HL-60/S4 (cell line): ENCODE data around the gene TNFAIP2.

Experiments
- in situ Hi-C: fragments of 300-500 bp; cut with MboI; formaldehyde crosslinking; loops from 2 replicates; pipeline ENCODE4 v1.14.3; 2022; ENCODE audit warnings: low sequenced_read_pairs

TNFAIP2 gene

GRCh38 chr14:103132381-103133209 is 9.3 kb downstream of the TNFAIP2 start:
- in situ Hi-C loops = no loop called here

- in situ Hi-C loops = no loop called here
These were observed 10.2 kb downstream of the TNFAIP2 start for GRCh38 chr14:103133210-103134140.

GRCh38 chr14:103134405-103134804 is 11.1 kb downstream of the TNFAIP2 start:
- in situ Hi-C loops = no loop called here

- in situ Hi-C loops = no loop called here
These were observed 11.7 kb downstream of the TNFAIP2 start for GRCh38 chr14:103134919-103135318.

GRCh38 chr14:103135333-103136260 is 12.3 kb downstream of the TNFAIP2 start:
- in situ Hi-C loops = no loop called here

GRCh38 chr14:103136388-103137271 is 13.4 kb downstream of the TNFAIP2 start:
- in situ Hi-C loops = no loop called here

- in situ Hi-C loops = no loop called here
These were observed 14.5 kb downstream of the TNFAIP2 start for GRCh38 chr14:103137689-103138300.

- in situ Hi-C loops = no loop called here
These were observed 15.3 kb downstream of the TNFAIP2 start for GRCh38 chr14:103138301-103139131.

GRCh38 chr14:103139132-103140025 is 16.1 kb downstream of the TNFAIP2 start:
- in situ Hi-C loops = no loop called here

- in situ Hi-C loops = no loop called here
These were observed 17.3 kb downstream of the TNFAIP2 start for GRCh38 chr14:103140316-103141109.

GRCh38 chr14:103141117-103141796 is 18.0 kb downstream of the TNFAIP2 start:
- in situ Hi-C loops = no loop called here

- in situ Hi-C loops = no loop called here
These were observed 18.8 kb downstream of the TNFAIP2 start for GRCh38 chr14:103142026-103142425.

GRCh38 chr14:103142721-103143302 is 19.6 kb downstream of the TNFAIP2 start:
- in situ Hi-C loops = no loop called here

- in situ Hi-C loops = no loop called here
These were observed 20.2 kb downstream of the TNFAIP2 start for GRCh38 chr14:103143506-103143905.

GRCh38 chr14:103144085-103144484 is 20.8 kb downstream of the TNFAIP2 start:
- in situ Hi-C loops = no loop called here
